GM23248 (cell line): Measurements from ENCODE around the gene RHOBTB1.

ENCODE experiments used
- EZH2 ChIP-seq: fragments of 200-600 bp; sonication (generic); IDR thresholded peaks from 2 replicates; pipeline ENCODE4 v1.6.1; 2018; ENCODE audit warnings: antibody characterized with exemption, mild to moderate bottlenecking; ENCODE audit not compliant: insufficient read depth, poor library complexity, severe bottlenecking
- EZH2phosphoT487 ChIP-seq: fragments of 200-600 bp; sonication (generic); IDR thresholded peaks from 2 replicates; pipeline ENCODE4 v1.6.1; 2018; ENCODE audit warnings: antibody characterized with exemption, moderate library complexity, mild to moderate bottlenecking, low read depth; ENCODE audit not compliant: insufficient read depth

- TF ChIP-seq EZH2phosphoT487 = no peak
- no peak for TF ChIP-seq EZH2
These were observed 45.7 kb downstream of the RHOBTB1 start for GRCh38 chr10:60898321-60898720.
